ENCODE measurements around the gene BZW2. TPM values are rescaled to one million over a fixed set of nuclear protein-coding genes. Genes with fewer than 3 reads are reported as not detected.

The BZW2 gene
- total RNA-seq, 1 donor from 2014 or later = 72.7 TPM

DNA sequence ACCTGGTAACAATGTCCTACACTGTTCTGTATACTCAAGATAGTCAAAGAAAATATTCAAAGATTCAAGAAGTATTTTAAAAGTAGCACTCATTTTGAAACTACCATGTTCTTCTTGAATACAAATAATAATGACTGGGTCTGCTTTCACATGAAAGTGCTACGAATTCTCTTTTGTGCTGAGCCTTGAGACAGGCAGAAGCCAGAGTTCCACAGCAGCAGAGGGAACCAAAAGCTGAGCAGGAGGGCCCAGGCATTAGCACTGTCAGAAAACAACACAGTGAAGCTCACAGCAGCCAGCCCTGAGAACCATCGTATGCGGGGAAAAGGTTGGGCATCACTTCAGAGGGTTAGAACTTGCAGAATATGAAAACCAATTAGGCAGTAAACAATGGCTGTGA, 39.3 kb upstream of the BZW2 start:
- peaks cover 44% of the 10 kb centered on the region for H3K36me3 Mint-ChIP-seq (ENCODE audit: insufficient read depth)
- no peaks in the 10 kb centered on the region for H3K9me3 Mint-ChIP-seq (ENCODE audit: low read depth)
- no peak for DNase-seq (ENCODE audit: low spot score, unreplicated experiment)
- H3K4me3 Mint-ChIP-seq (ENCODE audit: low read depth) = no peak overlapping the region
- peaks cover 19% of the 10 kb centered on the region for H3K4me1 Mint-ChIP-seq (ENCODE audit: low read depth)
- TF ChIP-seq, protein P1, sequence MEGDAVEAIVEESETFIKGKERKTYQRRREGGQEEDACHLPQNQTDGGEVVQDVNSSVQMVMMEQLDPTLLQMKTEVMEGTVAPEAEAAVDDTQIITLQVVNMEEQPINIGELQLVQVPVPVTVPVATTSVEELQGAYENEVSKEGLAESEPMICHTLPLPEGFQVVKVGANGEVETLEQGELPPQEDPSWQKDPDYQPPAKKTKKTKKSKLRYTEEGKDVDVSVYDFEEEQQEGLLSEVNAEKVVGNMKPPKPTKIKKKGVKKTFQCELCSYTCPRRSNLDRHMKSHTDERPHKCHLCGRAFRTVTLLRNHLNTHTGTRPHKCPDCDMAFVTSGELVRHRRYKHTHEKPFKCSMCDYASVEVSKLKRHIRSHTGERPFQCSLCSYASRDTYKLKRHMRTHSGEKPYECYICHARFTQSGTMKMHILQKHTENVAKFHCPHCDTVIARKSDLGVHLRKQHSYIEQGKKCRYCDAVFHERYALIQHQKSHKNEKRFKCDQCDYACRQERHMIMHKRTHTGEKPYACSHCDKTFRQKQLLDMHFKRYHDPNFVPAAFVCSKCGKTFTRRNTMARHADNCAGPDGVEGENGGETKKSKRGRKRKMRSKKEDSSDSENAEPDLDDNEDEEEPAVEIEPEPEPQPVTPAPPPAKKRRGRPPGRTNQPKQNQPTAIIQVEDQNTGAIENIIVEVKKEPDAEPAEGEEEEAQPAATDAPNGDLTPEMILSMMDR (IDR thresholded peaks at IDR 0.05; ENCODE audit: unreplicated experiment) = no peak
- no peaks in the 10 kb centered on the region for H3K27me3 Mint-ChIP-seq
- peak overlapping the region; percentile 49 for H3K27ac Mint-ChIP-seq

DNA sequence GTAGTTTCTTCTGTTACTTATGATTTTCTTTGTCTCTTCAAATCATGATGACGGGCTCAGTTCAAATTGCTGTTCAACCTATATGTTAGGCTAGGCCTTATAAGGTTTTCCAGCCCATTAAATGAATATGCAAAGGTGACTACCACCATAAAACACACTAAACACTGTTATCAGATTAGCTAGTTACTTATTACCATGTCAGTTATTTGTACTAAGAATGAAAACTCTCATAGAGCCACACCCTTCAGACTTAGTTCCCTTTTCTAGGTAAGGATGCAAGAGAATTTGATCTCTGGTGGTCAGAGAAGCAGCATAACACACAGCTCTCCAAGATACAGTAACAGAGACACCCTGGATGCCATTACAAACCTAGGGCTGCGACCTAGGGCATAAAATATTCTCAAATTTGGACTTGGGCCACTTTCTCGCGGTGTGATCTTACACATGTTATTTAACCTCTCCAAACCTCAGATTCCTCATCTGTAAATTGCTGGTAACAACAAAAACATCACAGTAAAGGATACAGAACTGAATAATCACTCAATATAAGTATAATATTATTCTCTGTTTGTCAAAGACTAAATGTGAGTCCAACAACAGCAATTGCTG, 36.0 kb upstream of the BZW2 start:
- H3K27ac Mint-ChIP-seq = peak overlapping the region; percentile 88
- no peaks in the 10 kb centered on the region for H3K27me3 Mint-ChIP-seq
- H3K9me3 Mint-ChIP-seq (ENCODE audit: low read depth) = no peaks in the 10 kb centered on the region
- no peak overlapping the region for H3K4me3 Mint-ChIP-seq (ENCODE audit: low read depth)
- H3K4me1 Mint-ChIP-seq (ENCODE audit: low read depth) = peaks cover 21% of the 10 kb centered on the region
- H3K36me3 Mint-ChIP-seq (ENCODE audit: insufficient read depth) = peaks cover 30% of the 10 kb centered on the region
- TF ChIP-seq, protein P1 (IDR thresholded peaks at IDR 0.05; ENCODE audit: unreplicated experiment) = no peak
- DNase-seq (ENCODE audit: low spot score, unreplicated experiment) = no peak

DNA sequence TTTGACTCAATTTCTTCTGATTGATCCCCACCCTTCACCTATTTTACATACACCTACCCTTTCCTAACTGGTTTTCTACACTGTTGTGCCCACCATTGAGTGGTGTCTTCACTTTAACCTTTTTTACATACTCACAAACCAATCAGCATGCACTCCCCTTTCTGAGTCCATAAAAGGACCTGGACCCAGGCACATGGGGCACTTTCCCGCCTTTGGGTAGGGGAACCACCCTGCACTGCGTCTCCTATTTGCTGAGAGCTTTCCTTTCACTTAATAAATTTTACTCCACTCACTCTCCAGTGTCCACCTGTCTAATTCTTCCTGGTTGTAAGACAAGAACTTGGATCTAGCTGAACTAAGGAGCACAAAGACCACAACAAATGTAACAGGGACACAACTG, 34.3 kb upstream of the BZW2 start:
- no peaks in the 10 kb centered on the region for H3K9me3 Mint-ChIP-seq (ENCODE audit: low read depth)
- no peak overlapping the region for H3K27ac Mint-ChIP-seq
- H3K27me3 Mint-ChIP-seq = no peaks in the 10 kb centered on the region
- DNase-seq (ENCODE audit: low spot score, unreplicated experiment) = no peak
- H3K4me1 Mint-ChIP-seq (ENCODE audit: low read depth) = peaks cover 21% of the 10 kb centered on the region
- H3K4me3 Mint-ChIP-seq (ENCODE audit: low read depth) = no peak overlapping the region
- H3K36me3 Mint-ChIP-seq (ENCODE audit: insufficient read depth) = peaks cover 28% of the 10 kb centered on the region
- TF ChIP-seq, protein P1 (IDR thresholded peaks at IDR 0.05; ENCODE audit: unreplicated experiment) = no peak

DNA sequence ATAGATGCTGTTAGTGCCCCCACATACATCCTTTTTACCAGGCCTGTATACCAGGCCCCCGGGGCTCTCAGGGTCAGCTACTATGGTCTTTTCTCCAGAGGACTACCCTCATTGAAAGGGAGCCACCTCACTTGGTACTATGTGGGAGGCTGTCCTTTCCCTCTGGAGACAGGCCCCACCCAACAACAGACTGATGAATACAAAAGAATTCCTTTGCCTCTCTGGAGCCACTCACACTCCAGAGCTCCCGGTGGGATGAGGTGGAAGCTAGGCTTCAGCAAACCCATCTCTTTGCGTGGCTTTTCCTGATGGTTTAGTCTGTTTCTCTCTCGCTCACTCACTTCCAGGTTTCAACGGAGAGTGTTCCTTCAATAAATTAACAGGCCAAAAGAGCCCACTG, 30.8 kb upstream of the BZW2 start:
- TF ChIP-seq, protein P1 (IDR thresholded peaks at IDR 0.05; ENCODE audit: unreplicated experiment) = no peak
- H3K27me3 Mint-ChIP-seq = no peaks in the 10 kb centered on the region
- no peak overlapping the region for H3K4me3 Mint-ChIP-seq (ENCODE audit: low read depth)
- peaks cover 25% of the 10 kb centered on the region for H3K36me3 Mint-ChIP-seq (ENCODE audit: insufficient read depth)
- peak overlapping the region; percentile 34 for H3K27ac Mint-ChIP-seq
- no peak for DNase-seq (ENCODE audit: low spot score, unreplicated experiment)
- peaks cover 9% of the 10 kb centered on the region for H3K4me1 Mint-ChIP-seq (ENCODE audit: low read depth)
- H3K9me3 Mint-ChIP-seq (ENCODE audit: low read depth) = no peaks in the 10 kb centered on the region

DNA sequence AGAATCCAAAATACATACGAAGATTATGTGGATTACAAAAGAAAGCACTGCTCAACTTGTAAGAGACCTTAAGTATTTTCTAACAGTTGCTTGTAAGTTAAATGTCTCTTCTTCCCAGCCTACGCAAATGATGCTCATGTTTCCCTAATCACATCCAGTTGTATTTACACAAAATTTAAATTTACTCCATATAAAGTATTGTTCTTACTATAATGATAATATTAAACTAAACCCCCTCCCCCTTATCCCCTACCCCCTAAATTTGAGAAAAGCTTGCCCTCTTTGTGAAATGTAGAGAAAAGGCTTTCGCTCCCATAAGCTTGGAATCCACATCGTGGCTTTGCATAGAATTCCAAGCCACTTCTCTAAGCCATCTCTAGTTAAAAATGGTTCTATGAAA, 29.9 kb upstream of the BZW2 start:
- Mint-ChIP-seq H3K27ac (no peak overlapping the region), H3K4me3 (ENCODE audit: low read depth) (no peak overlapping the region), H3K9me3 (ENCODE audit: low read depth) (no peaks in the 10 kb centered on the region), H3K4me1 (ENCODE audit: low read depth) (peaks cover 5% of the 10 kb centered on the region), H3K27me3 (no peaks in the 10 kb centered on the region), H3K36me3 (ENCODE audit: insufficient read depth) (peaks cover 23% of the 10 kb centered on the region)
- TF ChIP-seq, protein P1 (IDR thresholded peaks at IDR 0.05; ENCODE audit: unreplicated experiment) = no peak
- DNase-seq (ENCODE audit: low spot score, unreplicated experiment) = no peak
